GM10248 (cell line): Measurements from ENCODE around the gene UBE3D.

Experiments
- CTCF ChIA-PET: fragments of 300-600 bp; sonication (Branson Sonifier 250); formaldehyde crosslinking; extraction: SDS; loops from one replicate; lab custom pipeline; 2021; ENCODE audit warnings: antibody characterized with exemption; lab: Yijun Ruan, JAX
- POLR2A ChIA-PET: fragments of 350-650 bp; sonication (Branson Sonifier 250); formaldehyde crosslinking; extraction: SDS; loops from one replicate; lab custom pipeline; 2020; ENCODE audit warnings: antibody characterized with exemption; lab: Yijun Ruan, JAX
- DNase-seq: peaks from one replicate; pipeline ENCODE4 v3.0.0; 2012; ENCODE audit errors: extremely low spot score
- TF ChIP-seq, protein P1 (sequence below): IDR thresholded peaks from 2 replicates; pipeline ENCODE4 v1.5.1; 2012; ENCODE audit warnings: mild to moderate bottlenecking, low read depth; ENCODE audit errors: extremely low read depth, missing control alignments, control extremely low read depth

The UBE3D gene

GRCh38 chr6:83062225-83062624 is 3.4 kb downstream of the UBE3D start:
- CTCF ChIA-PET, result interaction anchor here (1.1 kb wide), 1 partner anchor 9 kb away, joined by 3 read pairs; no protein-coding TSS in a partner anchor
- DNase-seq, result no peak
- POLR2A ChIA-PET, result no interaction called here
- TF ChIP-seq, protein P1, sequence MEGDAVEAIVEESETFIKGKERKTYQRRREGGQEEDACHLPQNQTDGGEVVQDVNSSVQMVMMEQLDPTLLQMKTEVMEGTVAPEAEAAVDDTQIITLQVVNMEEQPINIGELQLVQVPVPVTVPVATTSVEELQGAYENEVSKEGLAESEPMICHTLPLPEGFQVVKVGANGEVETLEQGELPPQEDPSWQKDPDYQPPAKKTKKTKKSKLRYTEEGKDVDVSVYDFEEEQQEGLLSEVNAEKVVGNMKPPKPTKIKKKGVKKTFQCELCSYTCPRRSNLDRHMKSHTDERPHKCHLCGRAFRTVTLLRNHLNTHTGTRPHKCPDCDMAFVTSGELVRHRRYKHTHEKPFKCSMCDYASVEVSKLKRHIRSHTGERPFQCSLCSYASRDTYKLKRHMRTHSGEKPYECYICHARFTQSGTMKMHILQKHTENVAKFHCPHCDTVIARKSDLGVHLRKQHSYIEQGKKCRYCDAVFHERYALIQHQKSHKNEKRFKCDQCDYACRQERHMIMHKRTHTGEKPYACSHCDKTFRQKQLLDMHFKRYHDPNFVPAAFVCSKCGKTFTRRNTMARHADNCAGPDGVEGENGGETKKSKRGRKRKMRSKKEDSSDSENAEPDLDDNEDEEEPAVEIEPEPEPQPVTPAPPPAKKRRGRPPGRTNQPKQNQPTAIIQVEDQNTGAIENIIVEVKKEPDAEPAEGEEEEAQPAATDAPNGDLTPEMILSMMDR, result no peak

DNA sequence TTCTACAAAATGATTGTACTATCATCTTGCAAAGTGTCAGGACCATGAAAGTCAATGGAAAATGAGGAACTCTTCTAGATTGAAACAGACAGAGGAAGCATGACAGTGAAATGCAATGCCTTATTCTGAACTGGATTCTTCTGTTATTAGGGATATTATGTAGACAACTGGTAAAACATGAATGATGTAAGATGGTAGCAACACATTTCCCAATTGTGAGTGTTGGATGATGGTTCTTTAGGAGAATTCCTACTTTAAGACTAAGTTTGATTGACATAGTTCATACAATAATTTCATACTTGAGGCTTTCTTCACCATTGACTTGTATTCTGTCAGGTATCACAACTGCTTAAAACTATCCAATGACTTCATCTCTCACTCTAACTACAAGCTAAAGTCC is 4.5 kb downstream of the UBE3D start:
- ChIA-PET POLR2A (no interaction called here), CTCF (no interaction called here)
- TF ChIP-seq, protein P1, result no peak
- no peak for DNase-seq

GRCh38 chr6:83057705-83058321 is 7.8 kb downstream of the UBE3D start:
- TF ChIP-seq, protein P1, result peak; percentile 63
- peak; percentile 28 for DNase-seq
- ChIA-PET CTCF (interaction anchor here (0.8 to 9.2 kb wide), 15 partner anchors 8 to 862 kb away, joined by 3 to 109 read pairs (median 4); partner anchors contain the start of genes DOP1A and UBE3D), POLR2A (no interaction called here)

GRCh38 chr6:83055366-83055964 is 10.2 kb downstream of the UBE3D start:
- TF ChIP-seq, protein P1, result peak; percentile 82

GRCh38 chr6:83053678-83054077 is 12.0 kb downstream of the UBE3D start:
- POLR2A ChIA-PET, result no interaction called here
- CTCF ChIA-PET, result interaction anchor here (0.7 to 9.2 kb wide), 12 partner anchors 11 to 857 kb away, joined by 3 to 109 read pairs (median 4); partner anchors contain the start of genes DOP1A and UBE3D
- TF ChIP-seq, protein P1, result no peak
- DNase-seq, result no peak

More at GRCh38 chr6:83055366-83055964, 10.2 kb downstream of the UBE3D start:
- POLR2A ChIA-PET, result no interaction called here
- CTCF ChIA-PET, result interaction anchor here (0.6 to 9.2 kb wide), 10 partner anchors 9 to 808 kb away, joined by 3 to 109 read pairs (median 4); partner anchors contain the start of genes DOP1A, IBTK and UBE3D
- peak; percentile 40 for DNase-seq

GRCh38 chr6:83051377-83052172 is 14.1 kb downstream of the UBE3D start:
- CTCF ChIA-PET, result interaction anchor here (9.2 kb wide), 1 partner anchor 14 kb away, joined by 109 read pairs; the partner anchor contains the start of genes DOP1A and UBE3D
- TF ChIP-seq, protein P1, result no peak
- POLR2A ChIA-PET, result no interaction called here
- no peak for DNase-seq
